Stomach smooth muscle (tissue), 2 donors: ENCODE results near the gene HAND1.

Experiments used
- H3K27ac ChIP-seq: one replicate; pipeline ENCODE4 v1.7.0; 2013; ENCODE audit warnings: mild to moderate bottlenecking, low read length, inconsistent platforms
- H3K27me3 ChIP-seq, 2 donors: one replicate each; pipeline ENCODE4 v1.7.0; 2013; ENCODE audit warnings: low read length in 2 of 2; ENCODE audit not compliant: insufficient read depth in 2 of 2, control insufficient read depth in 1 of 2
- H3K36me3 ChIP-seq, 2 donors: one replicate each; pipeline ENCODE4 v1.7.0; 2013; ENCODE audit warnings: low read length in 2 of 2; ENCODE audit not compliant: control insufficient read depth in 2 of 2, insufficient read depth in 2 of 2
- H3K4me1 ChIP-seq: one replicate; pipeline ENCODE4 v1.7.0; 2013; ENCODE audit warnings: low read length; ENCODE audit not compliant: control insufficient read depth, insufficient read depth
- H3K4me3 ChIP-seq, 2 donors: one replicate each; pipeline ENCODE4 v1.7.0; 2013; ENCODE audit warnings: low read length in 2 of 2
- H3K9ac ChIP-seq, 2 donors: one replicate each; pipeline ENCODE4 v1.7.0; 2013; ENCODE audit warnings: low read length in 2 of 2, mild to moderate bottlenecking in 1 of 2
- H3K9me3 ChIP-seq, 2 donors: one replicate each; pipeline ENCODE4 v1.7.0; 2013; ENCODE audit warnings: low read length in 2 of 2; ENCODE audit not compliant: control insufficient read depth in 2 of 2
- donor health status: healthy.
- donor health status: Pancreatic carcinoma.

The HAND1 gene

GRCh38 chr5:154456540-154456939 lies 21.5 kb downstream of the HAND1 start:
- Histone ChIP-seq H3K4me3 (no peak overlapping the region), H3K9ac (no peak overlapping the region), H3K36me3 (peaks cover 55 to 57% of the 10 kb centered on the region in 2 donors)

GRCh38 chr5:154455585-154455984 lies 22.4 kb downstream of the HAND1 start:
- H3K4me3 ChIP-seq = no peak overlapping the region
- no peak overlapping the region for H3K27ac ChIP-seq
- H3K36me3 ChIP-seq = peaks cover 57 to 64% of the 10 kb centered on the region in 2 donors
- H3K9ac ChIP-seq = no peak overlapping the region
- no peaks in the 10 kb centered on the region for H3K27me3 ChIP-seq
- H3K4me1 ChIP-seq = no peaks in the 10 kb centered on the region
- H3K9me3 ChIP-seq = no peaks in the 10 kb centered on the region

More at GRCh38 chr5:154456540-154456939, 21.5 kb downstream of the HAND1 start:
- H3K4me1 ChIP-seq = no peaks in the 10 kb centered on the region
- no peaks in the 10 kb centered on the region for H3K27me3 ChIP-seq
- no peak overlapping the region for H3K27ac ChIP-seq
- no peaks in the 10 kb centered on the region for H3K9me3 ChIP-seq

- no peak overlapping the region for H3K4me3 ChIP-seq
- peaks cover 43 to 52% of the 10 kb centered on the region in 2 donors for H3K36me3 ChIP-seq
- no peak overlapping the region for H3K27ac ChIP-seq
- H3K9ac ChIP-seq = no peak overlapping the region
- no peaks in the 10 kb centered on the region for H3K9me3 ChIP-seq
- no peaks in the 10 kb centered on the region for H3K27me3 ChIP-seq
- H3K4me1 ChIP-seq = no peaks in the 10 kb centered on the region
Measured at GRCh38 chr5:154451957-154452356, 26.1 kb downstream of the HAND1 start.

- no peaks in the 10 kb centered on the region for H3K27me3 ChIP-seq
- H3K4me1 ChIP-seq = peaks cover 4% of the 10 kb centered on the region
- H3K9ac ChIP-seq = no peak overlapping the region
- peaks cover 26 to 30% of the 10 kb centered on the region in 2 donors for H3K36me3 ChIP-seq
- no peaks in the 10 kb centered on the region for H3K9me3 ChIP-seq
- no peak overlapping the region for H3K27ac ChIP-seq
- no peak overlapping the region for H3K4me3 ChIP-seq
Measured at GRCh38 chr5:154449786-154450185, 28.2 kb downstream of the HAND1 start.

GRCh38 chr5:154447089-154447725 lies 30.8 kb downstream of the HAND1 start:
- Histone ChIP-seq H3K4me1 (peaks cover 8% of the 10 kb centered on the region), H3K27ac (peak overlapping the region; percentile 66), H3K27me3 (no peaks in the 10 kb centered on the region), H3K4me3 (peak overlapping the region; percentile 75 to 98), H3K36me3 (peaks cover 5 to 18% of the 10 kb centered on the region in 2 donors), H3K9me3 (no peaks in the 10 kb centered on the region), H3K9ac (peak overlapping the region; percentile 71 to 72)

GRCh38 chr5:154446195-154447088 lies 31.6 kb downstream of the HAND1 start:
- Histone ChIP-seq H3K4me1 (peaks cover 8% of the 10 kb centered on the region), H3K9ac (peak overlapping the region; percentile 71 to 72), H3K4me3 (peak overlapping the region; percentile 75 to 98), H3K27me3 (no peaks in the 10 kb centered on the region), H3K27ac (peak overlapping the region; percentile 66), H3K36me3 (peaks cover 4 to 18% of the 10 kb centered on the region in 2 donors), H3K9me3 (no peaks in the 10 kb centered on the region)

GRCh38 chr5:154445422-154446194 lies 32.4 kb downstream of the HAND1 start, which contains the start of gene SAP30L:
TSS of gene SAP30L (plus strand) at chr5:154445997. CDS start at chr5:154446605, 608 bp downstream.
- Histone ChIP-seq H3K9me3 (no peaks in the 10 kb centered on the region), H3K9ac (peak within 1 kb of the TSS; percentile 80 to 94), H3K4me3 (peak within 1 kb of the TSS; percentile 83 to 98), H3K36me3 (peaks cover 8 to 17% of the 10 kb centered on the region in 2 donors), H3K27ac (peak within 1 kb of the TSS; percentile 75), H3K27me3 (no peaks in the 10 kb centered on the region), H3K4me1 (peaks cover 8% of the 10 kb centered on the region)

- H3K36me3 ChIP-seq = peaks cover 8 to 18% of the 10 kb centered on the region in 2 donors
- peak overlapping the region; percentile 75 for H3K27ac ChIP-seq
- peaks cover 8% of the 10 kb centered on the region for H3K4me1 ChIP-seq
- peak overlapping the region; percentile 83 to 98 for H3K4me3 ChIP-seq
- H3K9me3 ChIP-seq = no peaks in the 10 kb centered on the region
- H3K9ac ChIP-seq = peak overlapping the region; percentile 80 to 94
- no peaks in the 10 kb centered on the region for H3K27me3 ChIP-seq
Measured at GRCh38 chr5:154444556-154445421, 33.2 kb downstream of the HAND1 start.

- Histone ChIP-seq H3K27ac (no peak overlapping the region), H3K27me3 (no peaks in the 10 kb centered on the region), H3K4me3 (no peak overlapping the region), H3K9me3 (no peaks in the 10 kb centered on the region), H3K9ac (no peak overlapping the region), H3K36me3 (peaks cover 13 to 30% of the 10 kb centered on the region in 2 donors), H3K4me1 (peaks cover 8% of the 10 kb centered on the region)
Measured at GRCh38 chr5:154442801-154443200, 35.2 kb downstream of the HAND1 start.
